GM12801 (cell line): ENCODE measurements around the gene TRPV2.

Experiments used
- TF ChIP-seq, protein P1 (sequence below): IDR thresholded peaks from one replicate; pipeline ENCODE4 v1.5.1; 2011; ENCODE audit warnings: control low read depth; ENCODE audit not compliant: insufficient read length; ENCODE audit errors: extremely low read depth

TRPV2 gene, protein sequence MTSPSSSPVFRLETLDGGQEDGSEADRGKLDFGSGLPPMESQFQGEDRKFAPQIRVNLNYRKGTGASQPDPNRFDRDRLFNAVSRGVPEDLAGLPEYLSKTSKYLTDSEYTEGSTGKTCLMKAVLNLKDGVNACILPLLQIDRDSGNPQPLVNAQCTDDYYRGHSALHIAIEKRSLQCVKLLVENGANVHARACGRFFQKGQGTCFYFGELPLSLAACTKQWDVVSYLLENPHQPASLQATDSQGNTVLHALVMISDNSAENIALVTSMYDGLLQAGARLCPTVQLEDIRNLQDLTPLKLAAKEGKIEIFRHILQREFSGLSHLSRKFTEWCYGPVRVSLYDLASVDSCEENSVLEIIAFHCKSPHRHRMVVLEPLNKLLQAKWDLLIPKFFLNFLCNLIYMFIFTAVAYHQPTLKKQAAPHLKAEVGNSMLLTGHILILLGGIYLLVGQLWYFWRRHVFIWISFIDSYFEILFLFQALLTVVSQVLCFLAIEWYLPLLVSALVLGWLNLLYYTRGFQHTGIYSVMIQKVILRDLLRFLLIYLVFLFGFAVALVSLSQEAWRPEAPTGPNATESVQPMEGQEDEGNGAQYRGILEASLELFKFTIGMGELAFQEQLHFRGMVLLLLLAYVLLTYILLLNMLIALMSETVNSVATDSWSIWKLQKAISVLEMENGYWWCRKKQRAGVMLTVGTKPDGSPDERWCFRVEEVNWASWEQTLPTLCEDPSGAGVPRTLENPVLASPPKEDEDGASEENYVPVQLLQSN

DNA sequence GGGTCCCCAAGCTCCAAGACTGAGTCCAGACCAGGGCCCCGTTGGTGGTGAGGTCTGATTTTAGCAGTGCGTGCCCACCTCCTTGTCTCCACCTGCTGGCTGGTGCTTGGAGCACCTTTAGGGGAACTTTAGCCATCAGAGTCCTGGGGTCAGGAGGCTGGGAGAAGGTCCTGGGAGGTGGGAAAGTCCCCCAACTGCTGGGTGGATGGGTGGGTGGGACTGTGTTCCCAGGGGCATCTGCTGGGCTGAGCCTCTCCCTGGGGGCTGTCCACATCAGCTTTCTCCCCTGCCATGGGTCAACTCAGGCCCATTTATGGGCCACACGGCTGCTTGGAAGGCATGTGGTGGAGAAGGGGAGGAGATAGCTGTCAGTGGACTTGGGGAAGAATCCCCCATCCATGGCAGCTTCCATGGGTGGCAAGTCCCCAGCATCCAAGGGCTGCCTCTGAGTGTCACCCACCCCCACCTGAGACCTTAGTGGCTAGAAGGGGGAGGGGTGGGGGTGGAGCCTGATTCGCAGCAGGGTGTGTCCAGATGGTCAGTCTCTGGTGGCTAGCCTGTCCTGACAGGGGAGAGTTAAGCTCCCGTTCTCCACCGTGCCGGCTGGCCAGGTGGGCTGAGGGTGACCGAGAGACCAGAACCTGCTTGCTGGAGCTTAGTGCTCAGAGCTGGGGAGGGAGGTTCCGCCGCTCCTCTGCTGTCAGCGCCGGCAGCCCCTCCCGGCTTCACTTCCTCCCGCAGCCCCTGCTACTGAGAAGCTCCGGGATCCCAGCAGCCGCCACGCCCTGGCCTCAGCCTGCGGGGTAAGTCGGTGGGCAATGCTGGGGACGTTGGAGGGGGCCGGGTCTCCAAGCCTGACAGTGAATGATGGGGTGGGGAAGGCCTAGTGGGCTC lies at the start of gene TRPV2:
TSS of gene TRPV2 (plus strand) at position 541 of the 894 bp plus-strand sequence. CDS start 2,098 bp downstream, outside the sequence.
- TF ChIP-seq, protein P1, sequence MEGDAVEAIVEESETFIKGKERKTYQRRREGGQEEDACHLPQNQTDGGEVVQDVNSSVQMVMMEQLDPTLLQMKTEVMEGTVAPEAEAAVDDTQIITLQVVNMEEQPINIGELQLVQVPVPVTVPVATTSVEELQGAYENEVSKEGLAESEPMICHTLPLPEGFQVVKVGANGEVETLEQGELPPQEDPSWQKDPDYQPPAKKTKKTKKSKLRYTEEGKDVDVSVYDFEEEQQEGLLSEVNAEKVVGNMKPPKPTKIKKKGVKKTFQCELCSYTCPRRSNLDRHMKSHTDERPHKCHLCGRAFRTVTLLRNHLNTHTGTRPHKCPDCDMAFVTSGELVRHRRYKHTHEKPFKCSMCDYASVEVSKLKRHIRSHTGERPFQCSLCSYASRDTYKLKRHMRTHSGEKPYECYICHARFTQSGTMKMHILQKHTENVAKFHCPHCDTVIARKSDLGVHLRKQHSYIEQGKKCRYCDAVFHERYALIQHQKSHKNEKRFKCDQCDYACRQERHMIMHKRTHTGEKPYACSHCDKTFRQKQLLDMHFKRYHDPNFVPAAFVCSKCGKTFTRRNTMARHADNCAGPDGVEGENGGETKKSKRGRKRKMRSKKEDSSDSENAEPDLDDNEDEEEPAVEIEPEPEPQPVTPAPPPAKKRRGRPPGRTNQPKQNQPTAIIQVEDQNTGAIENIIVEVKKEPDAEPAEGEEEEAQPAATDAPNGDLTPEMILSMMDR: peak; percentile 65

DNA sequence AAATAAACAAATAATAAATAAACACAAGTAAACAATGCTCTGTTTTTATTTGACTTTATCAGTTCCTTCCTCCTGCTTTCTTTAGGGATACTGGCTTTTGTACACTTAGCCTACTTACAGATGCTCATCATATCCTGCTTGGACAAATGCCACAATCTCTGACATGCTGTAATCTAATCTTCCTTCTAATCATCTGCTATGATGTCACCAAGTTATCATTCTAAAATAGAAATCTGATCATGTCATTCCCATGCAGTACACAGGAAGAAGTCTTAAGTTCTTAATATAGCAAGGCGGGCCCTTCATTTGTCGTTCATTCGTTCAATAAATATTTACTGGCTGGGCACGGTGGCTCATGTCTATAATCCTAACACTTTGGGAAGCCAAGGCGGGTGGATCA lies 43.6 kb upstream of the TRPV2 start:
- TF ChIP-seq, protein P1: no peak

DNA sequence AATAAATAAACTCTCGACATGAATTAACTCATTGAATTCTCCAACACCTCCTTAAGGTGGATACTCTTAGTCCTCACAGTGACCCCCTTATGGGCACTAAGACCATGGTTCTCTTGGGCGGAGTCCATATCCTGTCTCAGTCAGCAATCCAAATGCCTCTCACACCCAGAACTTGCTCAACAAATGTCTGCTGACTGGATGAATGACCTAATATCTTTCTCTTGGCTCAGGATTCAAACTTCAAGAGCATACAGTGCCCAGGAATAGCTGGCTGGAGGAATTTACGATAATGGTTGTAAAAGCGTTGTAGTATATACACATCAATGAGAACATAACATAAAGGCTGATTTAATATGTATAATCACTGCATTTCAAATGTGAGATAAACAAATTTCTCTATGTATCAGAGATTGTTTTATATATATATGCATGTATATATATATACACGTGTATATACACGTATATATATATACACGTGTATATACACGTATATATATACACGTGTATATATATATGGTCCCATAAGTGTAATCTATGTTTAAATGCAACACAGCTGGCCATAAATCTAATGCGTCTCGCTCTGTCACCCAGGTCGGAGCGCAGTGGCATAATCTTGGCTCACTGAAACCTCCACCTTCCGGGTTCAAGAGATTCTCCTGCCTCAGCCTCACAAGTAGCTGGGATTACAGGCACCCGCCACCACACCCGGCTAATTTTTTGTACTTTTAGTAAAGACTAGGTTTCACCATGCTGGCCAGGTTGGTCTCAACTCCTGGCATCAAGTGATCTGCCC lies 41.0 kb upstream of the TRPV2 start:
- TF ChIP-seq, protein P1: no peak

DNA sequence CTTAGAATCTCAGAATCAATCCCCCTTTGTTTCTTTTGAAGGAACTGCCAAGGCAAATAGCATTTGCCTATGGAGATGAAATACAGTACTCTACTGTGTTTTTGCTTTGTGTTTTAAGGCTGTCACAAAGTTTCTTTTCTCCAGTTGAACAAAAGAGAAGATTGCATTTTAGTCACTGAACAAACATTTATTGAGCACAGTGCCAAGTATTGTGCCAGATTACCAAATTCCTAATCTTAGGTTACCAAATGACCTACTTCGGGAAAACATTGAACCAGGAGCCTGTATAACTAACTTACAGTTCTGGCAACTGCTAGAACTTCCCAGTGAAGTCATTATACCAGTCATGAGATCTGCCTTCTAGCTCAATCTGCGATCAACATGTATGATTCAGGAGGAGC lies 37.4 kb upstream of the TRPV2 start:
- TF ChIP-seq, protein P1: no peak

DNA sequence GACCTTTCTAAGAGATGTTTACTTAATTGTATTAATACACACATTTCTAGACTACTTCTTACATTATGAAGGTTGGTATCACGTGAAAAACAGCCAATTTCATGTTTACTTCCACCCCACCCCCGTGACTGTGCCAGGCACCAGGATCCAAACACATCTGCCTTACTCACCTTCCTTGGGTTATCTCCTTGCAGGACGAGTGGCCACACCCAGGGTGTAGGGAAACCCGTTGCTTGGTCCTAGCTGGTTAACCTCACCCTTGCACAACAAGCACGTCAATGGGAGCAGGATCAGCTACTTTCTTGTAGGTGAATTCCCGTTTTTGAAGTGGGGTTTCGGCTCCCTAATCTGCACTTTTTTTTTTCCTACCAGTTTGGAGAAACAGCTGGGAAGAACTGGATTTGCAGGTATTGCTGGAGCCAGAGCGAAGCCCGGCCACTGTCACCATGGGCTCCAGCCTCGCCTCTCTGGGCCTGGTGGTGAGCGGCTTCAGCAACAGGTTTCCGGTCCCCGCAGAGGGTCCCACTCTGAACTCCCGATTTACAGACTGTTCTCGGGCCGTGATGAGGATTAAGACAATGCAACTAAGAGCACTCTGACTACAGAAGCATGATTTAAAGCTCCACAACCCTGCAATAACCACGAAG lies 36.6 kb upstream of the TRPV2 start:
- TF ChIP-seq, protein P1: no peak

DNA sequence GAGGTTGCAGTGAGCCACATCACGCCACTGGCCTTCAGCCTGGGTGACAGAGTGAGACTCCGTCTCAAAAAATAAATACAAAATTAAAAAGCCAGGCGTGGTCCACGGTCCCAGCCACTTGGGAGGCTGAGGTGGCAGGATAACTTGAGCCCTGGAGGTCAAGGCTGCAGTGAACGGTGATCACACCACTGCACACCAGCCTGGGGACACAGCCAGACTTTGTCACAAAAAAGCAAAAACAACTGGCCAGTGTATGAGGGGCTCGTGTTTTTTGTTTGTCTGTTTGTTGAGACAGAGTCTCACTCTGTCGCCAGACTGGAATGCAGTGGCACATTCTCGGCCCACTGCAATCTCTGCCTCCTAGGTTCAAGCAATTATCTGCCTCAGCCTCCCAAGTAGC lies 35.7 kb upstream of the TRPV2 start:
- TF ChIP-seq, protein P1: no peak
